GM18511 (cell line): Measurements from ENCODE around the gene MRPL36.

Source experiments
- ATAC-seq: cut with Tn5 transposase; IDR thresholded peaks from one replicate; pipeline ENCODE4 v1.9.1; 2021; ENCODE audit warnings: mild to moderate bottlenecking, moderate library complexity; ENCODE audit not compliant: unreplicated experiment

The MRPL36 gene

DNA sequence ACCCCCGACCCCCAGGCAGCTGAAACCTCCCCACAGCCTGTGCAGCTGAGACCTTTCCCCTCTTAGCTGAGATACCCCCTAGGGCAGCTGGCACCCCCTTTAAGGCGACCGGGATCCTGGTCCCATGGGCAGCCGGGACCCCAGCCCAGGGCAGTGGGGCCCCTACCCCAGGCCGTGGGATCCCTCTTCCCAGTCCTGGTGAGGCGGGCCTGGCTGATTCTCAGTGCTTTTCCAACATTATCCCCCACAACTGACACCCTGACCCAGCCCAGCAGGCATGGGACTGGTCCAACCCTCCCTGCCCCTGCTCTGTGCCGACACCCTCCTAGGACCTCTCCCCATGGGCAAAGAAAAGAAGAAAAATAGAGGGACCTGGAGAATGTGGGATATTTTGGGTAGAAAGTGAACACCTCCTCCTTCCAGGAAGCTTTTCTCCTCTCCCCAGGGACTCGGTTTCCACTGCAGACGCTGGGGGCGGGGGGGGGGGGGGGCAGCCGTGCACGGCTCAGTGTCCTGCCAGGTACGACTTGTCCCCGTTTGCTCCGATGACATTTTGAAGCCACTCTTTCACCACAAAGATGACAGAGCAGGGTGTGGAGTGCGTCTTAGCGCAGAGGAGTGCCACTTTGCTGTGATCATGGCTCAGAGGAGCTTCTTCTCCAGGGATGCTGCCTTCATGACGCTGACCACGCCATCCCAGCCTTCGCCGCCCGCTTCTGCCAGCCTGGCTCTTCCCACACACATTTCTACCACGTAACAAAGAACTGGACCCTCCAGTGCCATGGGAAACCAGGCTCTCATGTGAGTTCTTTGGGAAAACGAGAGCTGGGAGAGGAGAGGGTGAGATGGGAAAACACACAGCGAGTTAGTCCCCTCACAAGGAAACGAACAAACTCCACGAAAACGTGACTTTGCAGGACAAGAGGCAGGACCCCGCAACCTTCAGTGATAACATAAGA lies 47.5 kb downstream of the MRPL36 start:
- ATAC-seq = no peak

DNA sequence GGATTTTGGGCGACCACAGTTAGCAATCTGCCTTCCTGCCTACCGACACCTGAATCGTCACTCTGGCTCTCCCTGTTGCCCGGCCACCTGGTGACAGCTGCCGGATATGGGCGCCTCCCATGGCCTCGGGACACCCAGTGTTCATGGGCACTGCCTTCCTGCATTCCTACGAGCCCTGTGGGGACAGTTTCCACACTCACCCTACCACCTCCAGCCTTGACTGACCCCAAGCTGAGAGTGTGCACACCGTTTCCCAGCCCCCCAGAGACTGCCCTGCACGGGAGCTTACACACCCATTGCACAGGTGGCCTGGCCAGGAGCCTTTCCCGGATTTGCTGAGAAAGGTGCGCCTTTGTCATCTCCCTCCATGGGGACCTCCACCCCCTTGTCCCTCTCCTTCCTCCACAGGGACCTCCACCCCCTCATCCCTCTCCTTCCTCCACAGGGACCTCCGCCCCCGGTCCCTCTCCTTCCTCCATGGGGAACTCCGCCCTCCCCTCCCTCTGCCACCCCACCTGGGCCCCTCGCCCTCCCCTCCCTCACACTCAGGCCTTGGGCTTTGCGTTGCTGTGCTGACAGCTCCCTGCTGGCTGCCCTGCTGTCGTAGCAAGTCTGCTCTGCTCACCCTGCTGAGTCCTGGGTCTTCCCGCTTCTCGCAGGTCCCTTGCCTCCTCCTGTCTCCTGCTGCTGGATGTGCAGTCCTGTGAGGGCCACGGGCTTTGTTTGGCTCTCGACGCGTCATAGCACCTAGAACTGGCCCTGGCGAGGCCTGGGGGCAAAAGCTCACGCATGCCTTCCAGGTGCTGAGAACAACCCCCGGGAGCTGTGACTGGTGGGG lies 48.4 kb downstream of the MRPL36 start:
- no peak for ATAC-seq

DNA sequence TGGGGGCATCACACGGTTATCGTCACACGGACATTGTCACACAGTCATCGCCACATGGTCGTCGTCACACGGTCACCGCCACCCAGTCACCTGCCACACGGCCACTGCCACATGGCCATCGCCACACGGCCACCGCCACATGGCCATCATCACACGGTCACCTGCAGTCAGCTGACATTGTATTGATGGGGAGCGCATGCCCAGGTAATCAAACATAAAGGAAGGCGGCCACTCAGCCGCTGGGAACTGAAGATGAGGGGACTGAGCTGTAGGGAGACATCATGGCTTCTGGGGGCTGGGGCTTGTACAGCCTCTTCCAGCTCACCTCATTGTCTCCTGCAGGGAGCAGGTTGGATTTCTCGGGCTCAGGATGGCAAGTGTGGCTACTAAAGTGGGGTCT lies 49.2 kb downstream of the MRPL36 start:
- no peak for ATAC-seq

DNA sequence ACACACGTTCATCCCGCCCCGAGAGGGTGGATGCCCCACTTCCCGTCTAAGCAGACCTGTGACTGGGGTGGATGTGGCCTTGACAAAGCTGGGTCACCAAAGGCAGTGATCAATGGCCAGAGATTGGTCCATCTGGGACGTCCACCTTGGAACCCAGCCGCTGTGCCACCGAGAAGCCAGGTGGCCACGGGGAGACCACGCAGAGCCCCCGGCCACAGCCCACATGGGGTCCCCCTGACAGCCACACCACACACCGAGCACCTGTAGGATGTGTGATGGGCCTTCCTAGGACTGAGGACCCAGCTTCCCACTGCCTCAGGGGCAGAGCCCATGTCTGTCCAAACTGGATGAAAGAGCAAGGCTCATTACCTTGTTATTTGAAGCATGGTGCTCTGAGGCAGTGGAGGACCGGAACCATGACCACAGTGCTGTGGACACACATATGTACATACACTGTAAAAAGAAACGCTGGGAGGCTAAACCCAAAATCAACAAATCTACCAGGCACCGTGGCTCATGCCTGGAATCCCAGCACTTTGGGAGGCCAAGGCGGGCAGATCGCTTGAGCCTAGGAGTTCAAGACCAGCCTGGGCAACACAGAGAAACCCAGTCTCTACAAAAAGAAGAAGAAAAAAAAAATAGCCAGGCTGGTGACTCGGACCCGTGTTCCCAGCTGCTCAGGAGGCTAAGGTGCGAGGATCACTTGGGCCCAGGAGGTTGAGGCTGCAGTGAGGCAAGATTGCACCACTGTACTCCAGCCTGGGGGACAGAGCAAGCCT lies 50.1 kb downstream of the MRPL36 start:
- no peak for ATAC-seq

DNA sequence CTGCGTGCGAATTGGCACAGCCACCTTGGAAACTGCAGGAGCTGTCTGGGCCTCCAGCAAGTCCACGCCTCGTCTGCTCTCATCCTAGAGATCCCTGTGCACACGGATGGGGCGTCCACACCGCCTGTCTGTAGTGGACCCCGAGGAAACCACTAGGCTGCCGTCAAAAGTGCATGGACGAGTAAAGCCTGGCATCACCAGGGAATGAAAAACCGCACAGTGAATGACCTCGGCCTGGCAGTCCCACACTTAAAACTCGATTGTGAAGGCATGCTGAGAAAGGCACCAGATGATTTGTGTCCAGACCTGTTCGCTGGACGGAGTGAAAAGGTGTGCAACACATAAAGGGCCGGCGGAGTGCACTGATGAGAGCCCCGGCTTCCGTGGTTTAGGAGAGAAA lies 50.8 kb downstream of the MRPL36 start:
- no peak for ATAC-seq
